Ovary (tissue), 9 donors: ENCODE results near the gene GJA10. TPM values are rescaled to one million over a fixed set of nuclear protein-coding genes. Genes with fewer than 3 reads are reported as not detected.
"Not testable (repeated sequence)": the region's sequence is repeated elsewhere in the genome, so short reads cannot be mapped to it uniquely, and the experiment has no call there.

Experiments used
- DNase-seq, 5 donors: peaks; one replicate each; pipeline ENCODE4 v3.0.0-alpha.2; 2019 to 2020
- H3K27ac ChIP-seq, 2 donors: fragments of 200-600 bp; one replicate each; pipeline versions ENCODE4 v1.5.1 to v1.8.0; 2019 to 2022
- H3K27me3 ChIP-seq: fragments of 200-600 bp; one replicate; pipeline ENCODE4 v1.8.0; 2022
- H3K36me3 ChIP-seq: fragments of 200-600 bp; sonication (generic); one replicate; pipeline ENCODE4 v1.5.1; 2019
- H3K4me1 ChIP-seq: one replicate; pipeline ENCODE4 v1.8.1; 2013; ENCODE audit warnings: mild to moderate bottlenecking, moderate library complexity; ENCODE audit not compliant: insufficient read depth
- H3K4me3 ChIP-seq: fragments of 200-600 bp; sonication (generic); one replicate; pipeline ENCODE4 v1.5.1; 2017
- H3K9me3 ChIP-seq, 2 donors: fragments of 200-600 bp in 1 of 2; sonication (generic) in 1 of 2; one replicate each; pipeline versions ENCODE4 v1.5.1 to v1.8.1; 2013 to 2019; ENCODE audit warnings: mild to moderate bottlenecking in 1 of 2, moderate library complexity in 1 of 2
- EP300 ChIP-seq: sonication (generic); formaldehyde crosslinking; IDR thresholded peaks from one replicate; pipeline ENCODE4 v1.6.1; 2017; ENCODE audit warnings: antibody characterized with exemption
- POLR2A ChIP-seq: fragments of 450-650 bp; IDR thresholded peaks from one replicate; pipeline ENCODE4 v1.6.1; 2017; ENCODE audit warnings: antibody characterized with exemption, mild to moderate bottlenecking, moderate library complexity
- WGBS, 3 donors: extraction: QIAGEN DNeasy Blood & Tissue Kit in 1 of 3; methylation state at CpG; one replicate each; pipeline versions ENCODE4 v1.1.5 to v1.1.7; 2013 to 2017; 5-methylcytosine and 5-hydroxymethylcytosine counted together
- intact Hi-C, 4 donors: fragments of 100-400 bp; cut with DNase I; formaldehyde crosslinking; loops; one replicate each; pipeline versions ENCODE4 v1.11.0 to v1.15.1; 2022 to 2023
- polyA plus RNA-seq, 2 donors: library from polyadenylated mRNA; stranded (reverse); fragments of 200-250 nt in 1 of 2; fragments of 350-450 nt in 1 of 2; fragmentation: Illumina TruSeq in 1 of 2; extraction: RNeasy Lipid Tissue Mini Kit (QIAGEN cat#74804) in 1 of 2; gene quantifications; one replicate each; pipeline ENCODE4 v1.2.3, GENCODE V29; 2013 to 2014
- total RNA-seq, 7 donors: library from RNA; depleted of rRNA in 2 of 7; stranded (reverse); fragments of >200 nt in 2 of 7; fragmentation: NEBNext Ultra II Directional in 3 of 7; extraction: Animal tissue kit (Norgen Biotek cat#: 25700) in 3 of 7; gene quantifications; one replicate each; pipeline versions ENCODE4 v1.1.0 to v1.2.4, GENCODE V29; 2016 to 2023
- TF ChIP-seq, protein P1 (sequence below), 3 donors: fragments of 450-650 bp in 2 of 3; fragments of 200-600 bp in 1 of 3; IDR thresholded peaks; one replicate each; pipeline versions ENCODE4 v1.5.1 to v1.8.0; 2016 to 2022; ENCODE audit warnings: antibody characterized with exemption in 3 of 3, mild to moderate bottlenecking in 1 of 3
- donor health status: DM: no; HTN: no; CAD: no; lungs with moderate emphysema.
- donor health status: DM: no; HTN: no; CAD: no.
- donor health status: Bipolar disorder and iron deficiency.
- donor health status: DM: yes; HTN: yes; CAD: no.
- donor health status: DM: no; HTN: no; CAD: no.
- donor health status: DM: yes; HTN: yes; CAD: no.

GJA10 gene
- total and polyA plus RNA-seq, 9 donors, result not detected

DNA sequence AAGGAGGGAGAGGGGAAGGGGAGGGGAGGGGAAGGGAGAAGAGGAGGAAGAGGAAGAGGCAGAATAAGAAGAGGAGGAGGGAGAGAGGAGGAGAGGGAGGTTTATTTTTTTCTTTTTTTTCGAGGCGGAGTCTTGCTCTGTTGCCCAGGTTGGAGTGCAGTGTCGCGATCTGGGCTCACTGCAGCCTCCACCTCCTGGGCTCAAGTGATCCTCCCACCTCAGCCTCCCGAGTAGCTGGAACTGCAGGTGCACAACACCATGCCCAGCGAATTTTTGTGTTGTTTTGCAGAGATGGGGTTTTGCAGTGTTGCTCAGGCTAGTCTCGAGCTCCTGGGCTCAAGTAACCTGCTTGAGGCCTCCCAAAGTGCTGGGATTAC lies 6.1 kb upstream of the GJA10 start:
- intact Hi-C loops, result no loop called here
- Histone ChIP-seq H3K4me1 (peaks cover 3% of the 10 kb centered on the region), H3K9me3 (no peaks in the 10 kb centered on the region), H3K27ac (no peak overlapping the region), H3K36me3 (no peaks in the 10 kb centered on the region), H3K27me3 (no peaks in the 10 kb centered on the region), H3K4me3 (no peak overlapping the region)
- 76 to 81% (median 80%) methylated on average over 7 of the region's 7 CpGs for WGBS, 3 donors
- no peak for DNase-seq
- TF ChIP-seq, protein P1, sequence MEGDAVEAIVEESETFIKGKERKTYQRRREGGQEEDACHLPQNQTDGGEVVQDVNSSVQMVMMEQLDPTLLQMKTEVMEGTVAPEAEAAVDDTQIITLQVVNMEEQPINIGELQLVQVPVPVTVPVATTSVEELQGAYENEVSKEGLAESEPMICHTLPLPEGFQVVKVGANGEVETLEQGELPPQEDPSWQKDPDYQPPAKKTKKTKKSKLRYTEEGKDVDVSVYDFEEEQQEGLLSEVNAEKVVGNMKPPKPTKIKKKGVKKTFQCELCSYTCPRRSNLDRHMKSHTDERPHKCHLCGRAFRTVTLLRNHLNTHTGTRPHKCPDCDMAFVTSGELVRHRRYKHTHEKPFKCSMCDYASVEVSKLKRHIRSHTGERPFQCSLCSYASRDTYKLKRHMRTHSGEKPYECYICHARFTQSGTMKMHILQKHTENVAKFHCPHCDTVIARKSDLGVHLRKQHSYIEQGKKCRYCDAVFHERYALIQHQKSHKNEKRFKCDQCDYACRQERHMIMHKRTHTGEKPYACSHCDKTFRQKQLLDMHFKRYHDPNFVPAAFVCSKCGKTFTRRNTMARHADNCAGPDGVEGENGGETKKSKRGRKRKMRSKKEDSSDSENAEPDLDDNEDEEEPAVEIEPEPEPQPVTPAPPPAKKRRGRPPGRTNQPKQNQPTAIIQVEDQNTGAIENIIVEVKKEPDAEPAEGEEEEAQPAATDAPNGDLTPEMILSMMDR (IDR thresholded peaks at IDR 0.05), result no peak
- no peak for TF ChIP-seq POLR2A
- no peak for TF ChIP-seq EP300

DNA sequence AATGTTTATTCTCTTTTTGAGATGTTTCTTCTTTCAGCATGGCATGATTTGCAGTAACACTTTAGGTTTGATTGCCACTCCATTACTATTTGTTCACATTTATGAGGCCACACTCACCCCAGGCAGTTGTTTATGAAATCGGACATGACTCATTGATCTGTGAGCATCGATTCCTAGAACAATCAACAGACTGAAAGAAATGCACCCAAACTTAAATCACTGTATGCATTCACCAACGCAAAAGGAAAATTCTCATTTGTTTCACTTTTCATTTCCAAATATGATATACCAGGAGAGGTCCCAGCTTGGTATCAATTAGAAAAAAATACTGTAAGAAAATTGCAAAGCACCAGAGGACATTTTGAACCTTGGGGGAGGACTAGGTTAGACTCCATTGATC lies 5.4 kb upstream of the GJA10 start:
- no peak for DNase-seq
- TF ChIP-seq EP300, result no peak
- TF ChIP-seq POLR2A, result no peak
- TF ChIP-seq, protein P1 (IDR thresholded peaks at IDR 0.05), result no peak
- Histone ChIP-seq H3K36me3 (no peaks in the 10 kb centered on the region), H3K9me3 (no peaks in the 10 kb centered on the region), H3K27me3 (no peaks in the 10 kb centered on the region), H3K4me3 (no peak overlapping the region), H3K4me1 (peaks cover 3% of the 10 kb centered on the region), H3K27ac (no peak overlapping the region)
- intact Hi-C loops, result no loop called here
- WGBS, 3 donors, result 81 to 89% (median 87%) methylated on average over 3 of the region's 3 CpGs

DNA sequence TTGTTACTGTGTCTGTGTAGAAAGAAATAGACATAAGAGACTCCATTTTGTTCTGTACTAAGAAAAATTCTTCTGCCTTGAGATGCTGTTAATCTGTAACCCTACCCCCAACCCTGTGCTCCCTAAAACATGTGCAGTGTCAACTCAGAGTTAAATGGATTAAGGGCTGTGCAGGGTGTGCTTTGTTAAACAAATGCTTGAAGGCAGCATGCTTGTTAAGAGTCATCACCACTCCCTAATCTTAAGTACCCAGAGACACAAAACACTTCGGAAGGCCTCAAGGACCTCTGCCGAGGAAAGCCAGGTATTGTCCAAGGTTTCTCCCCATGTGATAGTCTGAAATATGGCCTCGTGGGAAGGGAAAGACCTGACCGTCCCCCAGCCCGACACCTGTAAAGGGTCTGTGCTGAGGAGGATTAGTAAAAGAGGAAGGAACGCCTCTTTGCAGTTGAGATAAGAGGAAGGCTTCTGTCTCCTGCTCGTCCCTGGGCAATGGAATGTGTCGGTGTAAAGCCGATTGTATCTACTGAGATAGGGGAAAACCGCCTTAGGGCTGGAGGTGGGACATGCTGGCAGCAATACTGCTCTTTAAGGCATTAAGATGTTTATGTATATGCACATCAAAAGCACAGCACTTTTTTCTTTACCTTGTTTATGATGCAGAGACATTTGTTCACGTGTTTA lies 3.3 kb upstream of the GJA10 start:
- H3K36me3 ChIP-seq, H3K27ac ChIP-seq, H3K27me3 ChIP-seq, intact Hi-C loops, DNase-seq, H3K4me1 ChIP-seq, H3K4me3 ChIP-seq, H3K9me3 ChIP-seq: not testable (repeated sequence)
- WGBS, 3 donors, result 1 to 7% (median 6%) methylated on average over 10 to 11 of the region's 11 CpGs

GRCh38 chr6:89892577-89892976 lies 1.7 kb upstream of the GJA10 start:
- WGBS, 3 donors, result 71 to 87% (median 75%) methylated on average over 8 of the region's 8 CpGs
- not testable (repeated sequence) for H3K27me3 ChIP-seq, H3K9me3 ChIP-seq

DNA sequence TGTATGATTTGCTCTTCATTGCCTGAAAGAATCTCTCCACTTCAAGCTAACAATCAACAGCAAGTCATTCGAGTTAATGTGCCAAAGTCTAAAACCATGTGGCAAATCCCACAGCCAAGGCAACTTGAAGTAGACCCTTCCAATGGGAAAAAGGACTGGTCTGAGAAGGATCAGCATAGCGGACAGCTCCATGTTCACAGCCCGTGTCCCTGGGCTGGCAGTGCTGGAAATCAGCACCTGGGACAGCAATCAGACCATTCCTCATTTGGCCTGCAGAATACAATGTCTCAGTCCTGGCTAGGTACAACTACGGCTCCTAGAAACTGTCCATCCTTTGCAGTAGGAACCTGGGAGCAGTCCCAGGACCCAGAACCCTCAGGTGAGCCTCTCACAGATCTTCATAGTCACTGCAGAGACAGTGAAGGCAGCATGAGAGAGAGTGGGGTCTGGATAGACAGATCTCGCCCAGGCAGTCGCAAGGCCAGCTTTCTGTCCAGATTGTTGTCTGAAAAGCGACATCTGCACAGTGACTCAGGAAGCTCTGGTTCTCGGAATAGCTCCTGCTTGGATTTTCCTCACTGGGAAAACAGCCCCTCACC lies 1.1 kb downstream of the GJA10 start:
- intact Hi-C loops, result no loop called here
- TF ChIP-seq EP300, result no peak
- TF ChIP-seq POLR2A, result no peak
- TF ChIP-seq, protein P1 (IDR thresholded peaks at IDR 0.05), result no peak
- H3K27me3 ChIP-seq, result no peaks in the 10 kb centered on the region
- H3K4me3 ChIP-seq, result no peak overlapping the region
- WGBS, 3 donors, result 32 to 34% (median 34%) methylated on average over 8 of the region's 8 CpGs
- no peaks in the 10 kb centered on the region for H3K4me1 ChIP-seq
- DNase-seq, result peak in 1 of 5 donors; percentile 28
- no peak overlapping the region for H3K27ac ChIP-seq
- no peaks in the 10 kb centered on the region for H3K36me3 ChIP-seq
- H3K9me3 ChIP-seq, result no peaks in the 10 kb centered on the region

More at GRCh38 chr6:89892577-89892976, 1.7 kb upstream of the GJA10 start:
- DNase-seq, H3K4me3 ChIP-seq, intact Hi-C loops, H3K36me3 ChIP-seq, H3K4me1 ChIP-seq, H3K27ac ChIP-seq: not testable (repeated sequence)

- DNase-seq, H3K27me3 ChIP-seq, H3K36me3 ChIP-seq, H3K27ac ChIP-seq, H3K4me1 ChIP-seq, intact Hi-C loops, H3K9me3 ChIP-seq, H3K4me3 ChIP-seq: not testable (repeated sequence)
- WGBS, 3 donors, result 66 to 71% (median 69%) methylated on average over 10 of the region's 10 CpGs
Measured at GRCh38 chr6:89910001-89910901, 16.0 kb downstream of the GJA10 start.
